ENCODE measurements around the gene ZDHHC20.

ZDHHC20 gene

DNA sequence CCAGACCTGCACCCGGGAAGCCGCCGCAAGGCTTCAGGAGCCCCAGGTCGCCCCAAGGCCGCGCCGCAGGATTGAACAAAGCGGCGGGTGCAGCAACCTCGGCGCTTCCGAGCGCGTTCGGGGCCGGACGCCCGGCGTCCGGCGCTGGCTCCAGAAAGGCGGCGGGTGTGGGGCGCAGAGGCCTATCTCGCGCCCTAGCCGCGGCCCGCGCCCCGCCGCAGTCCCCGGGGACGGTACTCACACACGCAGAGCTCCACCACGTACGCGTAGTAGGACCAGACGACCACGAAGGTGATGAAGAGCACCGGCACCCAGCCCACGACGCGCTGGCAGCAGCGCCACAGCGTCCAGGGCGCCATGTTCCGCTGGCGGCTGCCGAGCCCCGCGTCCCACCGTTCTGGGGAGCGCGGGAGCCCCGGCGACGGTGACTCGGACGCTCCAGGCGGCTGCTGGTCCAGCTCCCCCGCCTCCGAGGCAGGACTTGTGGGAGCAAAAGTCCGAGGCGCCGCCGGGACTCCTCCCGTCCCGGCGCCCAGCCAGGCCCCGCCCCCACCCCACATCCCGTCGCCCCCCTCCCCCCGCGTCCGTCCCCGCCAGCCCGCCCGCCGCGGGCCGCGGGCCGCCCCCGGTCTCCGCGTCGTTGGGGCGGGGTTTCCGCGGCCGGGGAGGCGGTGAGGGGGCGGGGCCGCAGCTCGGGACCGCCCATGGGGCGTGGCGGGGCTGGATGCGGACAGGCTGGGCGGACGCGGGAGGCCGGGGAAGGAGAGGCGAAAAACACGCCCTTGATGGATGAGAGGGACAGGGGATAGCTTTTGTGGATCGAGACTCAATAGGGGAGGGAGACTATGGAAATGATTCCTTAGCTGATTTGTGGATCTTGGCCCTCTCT lies at the start of gene ZDHHC20:
Gene ZDHHC20, minus strand, starts transcription at position 491 of the 889 bp plus-strand sequence. Its CDS starts 132 bp downstream, at position 359.
- TF ChIP-seq YY1 (IDR thresholded peaks at IDR 0.05; ENCODE audit: low read depth): no peak; the same call in 1 of the 2 replicates
- TF ChIP-seq, protein P1, sequence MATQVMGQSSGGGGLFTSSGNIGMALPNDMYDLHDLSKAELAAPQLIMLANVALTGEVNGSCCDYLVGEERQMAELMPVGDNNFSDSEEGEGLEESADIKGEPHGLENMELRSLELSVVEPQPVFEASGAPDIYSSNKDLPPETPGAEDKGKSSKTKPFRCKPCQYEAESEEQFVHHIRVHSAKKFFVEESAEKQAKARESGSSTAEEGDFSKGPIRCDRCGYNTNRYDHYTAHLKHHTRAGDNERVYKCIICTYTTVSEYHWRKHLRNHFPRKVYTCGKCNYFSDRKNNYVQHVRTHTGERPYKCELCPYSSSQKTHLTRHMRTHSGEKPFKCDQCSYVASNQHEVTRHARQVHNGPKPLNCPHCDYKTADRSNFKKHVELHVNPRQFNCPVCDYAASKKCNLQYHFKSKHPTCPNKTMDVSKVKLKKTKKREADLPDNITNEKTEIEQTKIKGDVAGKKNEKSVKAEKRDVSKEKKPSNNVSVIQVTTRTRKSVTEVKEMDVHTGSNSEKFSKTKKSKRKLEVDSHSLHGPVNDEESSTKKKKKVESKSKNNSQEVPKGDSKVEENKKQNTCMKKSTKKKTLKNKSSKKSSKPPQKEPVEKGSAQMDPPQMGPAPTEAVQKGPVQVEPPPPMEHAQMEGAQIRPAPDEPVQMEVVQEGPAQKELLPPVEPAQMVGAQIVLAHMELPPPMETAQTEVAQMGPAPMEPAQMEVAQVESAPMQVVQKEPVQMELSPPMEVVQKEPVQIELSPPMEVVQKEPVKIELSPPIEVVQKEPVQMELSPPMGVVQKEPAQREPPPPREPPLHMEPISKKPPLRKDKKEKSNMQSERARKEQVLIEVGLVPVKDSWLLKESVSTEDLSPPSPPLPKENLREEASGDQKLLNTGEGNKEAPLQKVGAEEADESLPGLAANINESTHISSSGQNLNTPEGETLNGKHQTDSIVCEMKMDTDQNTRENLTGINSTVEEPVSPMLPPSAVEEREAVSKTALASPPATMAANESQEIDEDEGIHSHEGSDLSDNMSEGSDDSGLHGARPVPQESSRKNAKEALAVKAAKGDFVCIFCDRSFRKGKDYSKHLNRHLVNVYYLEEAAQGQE (IDR thresholded peaks at IDR 0.05; ENCODE audit: low read depth): no peak
- no peak; the same call in 1 of the 2 replicates for TF ChIP-seq FOXM1 (IDR thresholded peaks at IDR 0.05; ENCODE audit: borderline replicate concordance, low read depth)
- TF ChIP-seq CEBPB (IDR thresholded peaks at IDR 0.05): no peak
- TF ChIP-seq EGR1 (IDR thresholded peaks at IDR 0.05): peak; percentile 44; the same call in 1 of the 2 replicates
- TF ChIP-seq TCF12 (IDR thresholded peaks at IDR 0.05; ENCODE audit: low read depth): no peak
- TF ChIP-seq, protein P2, sequence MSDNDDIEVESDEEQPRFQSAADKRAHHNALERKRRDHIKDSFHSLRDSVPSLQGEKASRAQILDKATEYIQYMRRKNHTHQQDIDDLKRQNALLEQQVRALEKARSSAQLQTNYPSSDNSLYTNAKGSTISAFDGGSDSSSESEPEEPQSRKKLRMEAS (IDR thresholded peaks at IDR 0.05): peak; percentile 15; the same call in 1 of the 2 replicates
- TF ChIP-seq TEAD4 (IDR thresholded peaks at IDR 0.05): no peak
- TF ChIP-seq ZBTB7A (IDR thresholded peaks at IDR 0.05; ENCODE audit: low read depth): no peak
- TF ChIP-seq USF1 (IDR thresholded peaks at IDR 0.05): no peak
- no peak for TF ChIP-seq EP300 (IDR thresholded peaks at IDR 0.05; ENCODE audit: borderline replicate concordance)
- peak; percentile 64 for TF ChIP-seq TAF1 (IDR thresholded peaks at IDR 0.05; ENCODE audit: low read depth)
- TF ChIP-seq CREB1 (IDR thresholded peaks at IDR 0.05; ENCODE audit: low read depth): no peak
- TF ChIP-seq RAD21 (IDR thresholded peaks at IDR 0.05; ENCODE audit: low read depth): no peak

DNA sequence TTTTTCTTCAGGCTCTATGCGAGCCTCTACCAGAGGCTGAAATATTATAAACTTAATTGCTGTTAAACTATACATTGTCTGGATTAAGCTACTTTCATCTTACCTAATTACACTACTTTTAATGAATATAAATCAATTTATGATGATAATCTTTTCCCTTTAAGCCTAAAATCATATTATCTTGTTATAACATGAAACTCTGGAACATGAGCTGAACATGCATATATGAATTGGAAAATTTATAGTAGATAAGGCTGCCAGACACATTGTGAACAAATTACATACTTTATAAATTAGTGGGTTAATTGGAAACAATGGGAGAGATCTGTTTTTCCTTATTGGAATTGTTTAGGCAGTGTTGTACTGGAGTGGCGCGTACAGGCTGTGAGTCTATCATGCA lies 45.3 kb upstream of the ZDHHC20 start:
- TF ChIP-seq, protein P2 (IDR thresholded peaks at IDR 0.05): no peak

GRCh38 chr13:21501686-21502085 lies 42.6 kb upstream of the ZDHHC20 start:
- TF ChIP-seq NFIC (IDR thresholded peaks at IDR 0.05): no peak

GRCh38 chr13:21486322-21486721 lies 27.2 kb upstream of the ZDHHC20 start:
- no peak for TF ChIP-seq TEAD4 (IDR thresholded peaks at IDR 0.05)
- TF ChIP-seq EP300 (IDR thresholded peaks at IDR 0.05; ENCODE audit: borderline replicate concordance): no peak
- TF ChIP-seq, protein P1 (IDR thresholded peaks at IDR 0.05; ENCODE audit: low read depth): no peak
- TF ChIP-seq RAD21 (IDR thresholded peaks at IDR 0.05; ENCODE audit: low read depth): no peak
- no peak for TF ChIP-seq ZBTB7A (IDR thresholded peaks at IDR 0.05; ENCODE audit: low read depth)
- TF ChIP-seq YY1 (IDR thresholded peaks at IDR 0.05; ENCODE audit: low read depth): no peak
- no peak for TF ChIP-seq USF1 (IDR thresholded peaks at IDR 0.05)
- TF ChIP-seq NFIC (IDR thresholded peaks at IDR 0.05): no peak
- TF ChIP-seq TAF1 (IDR thresholded peaks at IDR 0.05; ENCODE audit: low read depth): no peak
- TF ChIP-seq EGR1 (IDR thresholded peaks at IDR 0.05): no peak
- TF ChIP-seq TCF12 (IDR thresholded peaks at IDR 0.05; ENCODE audit: low read depth): no peak
- no peak for TF ChIP-seq CREB1 (IDR thresholded peaks at IDR 0.05; ENCODE audit: low read depth)
- no peak for TF ChIP-seq FOXM1 (IDR thresholded peaks at IDR 0.05; ENCODE audit: borderline replicate concordance, low read depth)
- no peak for TF ChIP-seq CEBPB (IDR thresholded peaks at IDR 0.05)
- TF ChIP-seq, protein P2 (IDR thresholded peaks at IDR 0.05): no peak

DNA sequence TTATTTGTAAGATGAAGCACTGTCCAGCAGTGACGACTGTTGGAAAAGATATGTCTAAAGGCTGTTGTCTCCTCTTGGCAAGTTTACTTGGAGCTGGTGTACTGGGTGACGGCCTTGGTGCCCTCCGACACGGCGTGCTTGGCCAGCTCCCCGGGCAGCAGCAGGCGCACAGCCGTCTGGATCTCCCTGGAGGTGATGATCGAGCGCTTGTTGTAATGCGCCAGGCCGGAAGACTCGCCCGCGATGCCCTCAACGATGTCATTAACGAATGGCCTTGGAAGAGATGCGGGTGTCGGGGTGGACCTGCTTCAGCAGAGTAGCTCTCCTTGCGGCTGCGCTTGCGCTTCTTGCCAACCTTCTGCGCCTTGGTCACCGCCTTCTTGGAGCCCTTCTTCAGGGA lies 24.6 kb upstream of the ZDHHC20 start:
- no peak for TF ChIP-seq USF1 (IDR thresholded peaks at IDR 0.05)
- TF ChIP-seq TEAD4 (IDR thresholded peaks at IDR 0.05): no peak
- TF ChIP-seq, protein P2 (IDR thresholded peaks at IDR 0.05): no peak
- TF ChIP-seq TAF1 (IDR thresholded peaks at IDR 0.05; ENCODE audit: low read depth): no peak
- TF ChIP-seq CREB1 (IDR thresholded peaks at IDR 0.05; ENCODE audit: low read depth): no peak

All from Ishikawa (cell line).